GM23338 (cell line): ENCODE data around the gene MAIP1. TPM values are rescaled to one million over a fixed set of nuclear protein-coding genes. Genes with fewer than 3 reads are reported as not detected.

ENCODE experiments used
- ATAC-seq: fragments of 200-7000 bp; cut with Tn5 transposase; 3 replicates; pipeline ENCODE4 v1.9.1; 2020
- DNase-seq: peaks from one replicate; pipeline ENCODE4 v3.0.0-alpha.2; 2015; ENCODE audit warnings: low spot score
- H2AFZ ChIP-seq: fragments of 200-600 bp; sonication (generic); 2 replicates; pipeline ENCODE4 v1.8.0; 2016; ENCODE audit warnings: antibody characterized with exemption, mild to moderate bottlenecking, moderate library complexity
- H3F3A ChIP-seq: fragments of 200-600 bp; sonication (generic); replicated peaks from 2 replicates; pipeline ENCODE4 v1.8.0; 2017; ENCODE audit warnings: antibody characterized with exemption, mixed run types, low read depth
- H3K27ac ChIP-seq: fragments of 200-600 bp; sonication (generic); 2 replicates; pipeline ENCODE4 v1.6.1; 2016; ENCODE audit warnings: low read depth
- H3K27me3 ChIP-seq: fragments of 200-600 bp; sonication (generic); 2 replicates; pipeline ENCODE4 v1.8.0; 2016; ENCODE audit warnings: mild to moderate bottlenecking, mixed run types, moderate library complexity; ENCODE audit not compliant: insufficient read depth
- H3K36me3 ChIP-seq: fragments of 200-600 bp; sonication (generic); 2 replicates; pipeline ENCODE4 v1.8.0; 2016; ENCODE audit warnings: mild to moderate bottlenecking; ENCODE audit not compliant: insufficient read depth
- H3K4me1 ChIP-seq: fragments of 200-600 bp; sonication (generic); 2 replicates; pipeline ENCODE4 v1.8.0; 2016; ENCODE audit warnings: mild to moderate bottlenecking, moderate library complexity; ENCODE audit not compliant: insufficient read depth
- H3K4me2 ChIP-seq: fragments of 200-600 bp; sonication (generic); 2 replicates; pipeline ENCODE4 v1.7.1; 2017; ENCODE audit warnings: mixed run types
- H3K4me3 ChIP-seq: fragments of 200-600 bp; sonication (generic); 2 replicates; pipeline ENCODE4 v1.6.1; 2016; ENCODE audit warnings: mixed run types
- H3K79me2 ChIP-seq: fragments of 200-600 bp; sonication (generic); replicated peaks from 2 replicates; pipeline ENCODE4 v1.8.0; 2017; ENCODE audit warnings: mild to moderate bottlenecking; ENCODE audit not compliant: insufficient read depth
- H3K9me2 ChIP-seq: fragments of 200-600 bp; sonication (generic); 2 replicates; pipeline ENCODE4 v1.8.0; 2017; ENCODE audit not compliant: insufficient read depth
- H4K20me1 ChIP-seq: fragments of 200-600 bp; sonication (generic); replicated peaks from 2 replicates; pipeline ENCODE4 v1.8.0; 2017; ENCODE audit warnings: mild to moderate bottlenecking; ENCODE audit not compliant: insufficient read depth
- H3K27ac Mint-ChIP-seq: 2 replicates; pipeline ENCODE4 v1.8.0; 2020; ENCODE audit warnings: inconsistent platforms, mild to moderate bottlenecking, moderate library complexity, mixed read lengths
- H3K27me3 Mint-ChIP-seq: 3 replicates; pipeline ENCODE4 v1.8.0; 2022; ENCODE audit warnings: low read depth, mild to moderate bottlenecking, moderate library complexity, mixed read lengths, inconsistent platforms; ENCODE audit not compliant: insufficient read depth, poor library complexity
- H3K36me3 Mint-ChIP-seq: 3 replicates; pipeline ENCODE4 v1.8.0; 2021; ENCODE audit warnings: low read depth, mild to moderate bottlenecking, inconsistent platforms, moderate library complexity, mixed read lengths
- H3K4me1 Mint-ChIP-seq: 3 replicates; pipeline ENCODE4 v1.8.0; 2020; ENCODE audit warnings: mild to moderate bottlenecking, inconsistent platforms, mixed read lengths
- H3K4me3 Mint-ChIP-seq: 3 replicates; pipeline ENCODE4 v1.8.0; 2021; ENCODE audit warnings: moderate library complexity, mild to moderate bottlenecking, inconsistent platforms, mixed read lengths
- H3K9me3 Mint-ChIP-seq: 3 replicates; pipeline ENCODE4 v1.8.0; 2020; ENCODE audit warnings: moderate library complexity, mild to moderate bottlenecking, inconsistent platforms, mixed read lengths
- ETS1 ChIP-seq: IDR thresholded peaks from 2 replicates; pipeline ENCODE4 v1.6.1; 2016; ENCODE audit warnings: antibody characterized with exemption
- EZH2phosphoT487 ChIP-seq: fragments of 200-600 bp; sonication (generic); IDR thresholded peaks from one replicate; pipeline ENCODE4 v1.8.1; 2018; ENCODE audit warnings: antibody characterized with exemption; ENCODE audit not compliant: unreplicated experiment
- JUNB ChIP-seq: IDR thresholded peaks from one replicate; pipeline ENCODE4 v1.6.1; 2016; ENCODE audit warnings: antibody characterized with exemption; ENCODE audit not compliant: unreplicated experiment
- NANOG ChIP-seq: IDR thresholded peaks from 2 replicates; pipeline ENCODE4 v1.6.1; 2016; ENCODE audit warnings: antibody characterized with exemption, borderline replicate concordance
- POLR2AphosphoS5 ChIP-seq: IDR thresholded peaks from 2 replicates; pipeline ENCODE4 v1.6.1; 2016; ENCODE audit warnings: antibody characterized with exemption, low read depth
- REST ChIP-seq: IDR thresholded peaks from one replicate; pipeline ENCODE4 v1.6.1; 2018; ENCODE audit warnings: antibody characterized with exemption; ENCODE audit not compliant: unreplicated experiment
- STAT1 ChIP-seq: IDR thresholded peaks from one replicate; pipeline ENCODE4 v1.6.1; 2016; ENCODE audit warnings: antibody characterized with exemption; ENCODE audit not compliant: unreplicated experiment
- ZNF331 ChIP-seq: fragments of 250-450 bp; sonication (Bioruptor Pico); IDR thresholded peaks from 2 replicates; pipeline ENCODE4 v1.5.0; 2020; ENCODE audit warnings: low read depth, mild to moderate bottlenecking, moderate library complexity
- ZNF462 ChIP-seq: fragments of 250-450 bp; sonication (Bioruptor Pico); IDR thresholded peaks from 2 replicates; pipeline ENCODE4 v1.5.0; 2020; ENCODE audit warnings: mild to moderate bottlenecking, moderate library complexity
- polyA plus RNA-seq: library from polyadenylated mRNA; unstranded; fragments of >200 nt; fragmentation: Nextera tagmentation; extraction: Ambion mirVana; gene quantifications from 2 replicates; pipeline ENCODE4 v1.2.1, GENCODE V29; 2016
- total RNA-seq: library from RNA; depleted of rRNA; stranded (reverse); fragments of >200 nt; shearing (Covaris generic); gene quantifications from 2 replicates; pipeline ENCODE4 v1.2.3, GENCODE V29; 2014

MAIP1 gene
- total and polyA plus RNA-seq, 2 experiments from 2014 or later: 36.0 to 41.9 TPM

GRCh38 chr2:200003444-200003843 is 48.1 kb downstream of the MAIP1 start:
- ATAC-seq (peak; percentile 31; the same call in 1 of the 3 replicates), DNase-seq (no peak)
- no peaks in the 10 kb centered on the region for H4K20me1 ChIP-seq
- peak overlapping the region; percentile 15; the same call in 1 of the 2 replicates for H3K4me2 ChIP-seq
- H3K27me3 ChIP-seq: no peaks in the 10 kb centered on the region
- H3K79me2 ChIP-seq: no peaks in the 10 kb centered on the region
- H3K4me3 ChIP-seq: no peak overlapping the region
- Mint-ChIP-seq H3K36me3 (peaks cover 11% of the 10 kb centered on the region; the same call in 2 of the 3 replicates), H3K27ac (peak overlapping the region; percentile 80), H3K9me3 (peaks cover 10% of the 10 kb centered on the region; the same call in 2 of the 3 replicates), H3K27me3 (no peaks in the 10 kb centered on the region), H3K4me1 (peaks cover 18% of the 10 kb centered on the region), H3K4me3 (no peak overlapping the region)
- no peaks in the 10 kb centered on the region for H3F3A ChIP-seq
- no peaks in the 10 kb centered on the region for H3K36me3 ChIP-seq
- 0 out of 2 replicates have a peak, but pooled peaks cover 5% of the 10 kb centered on the region for H3K9me2 ChIP-seq
- peak overlapping the region; percentile 99 for H2AFZ ChIP-seq
- peaks cover 27% of the 10 kb centered on the region for H3K4me1 ChIP-seq
- H3K27ac ChIP-seq: peak overlapping the region; percentile 46; the same call in 1 of the 2 replicates
- no peak for TF ChIP-seq STAT1
- no peak for TF ChIP-seq ZNF331 (CRISPR knock-in tag)
- TF ChIP-seq REST: no peak

- Histone ChIP-seq H3K4me1 (peaks cover 27% of the 10 kb centered on the region), H3K4me3 (no peak overlapping the region), H3K27ac (no peak overlapping the region), H3K27me3 (no peaks in the 10 kb centered on the region), H3K4me2 (no peak overlapping the region), H3K36me3 (no peaks in the 10 kb centered on the region), H3K9me2 (0 out of 2 replicates have a peak, but pooled peaks cover 5% of the 10 kb centered on the region), H3K79me2 (no peaks in the 10 kb centered on the region), H3F3A (no peaks in the 10 kb centered on the region), H2AFZ (no peak overlapping the region), H4K20me1 (no peaks in the 10 kb centered on the region)
- Mint-ChIP-seq H3K4me3 (no peak overlapping the region), H3K9me3 (peaks cover 16% of the 10 kb centered on the region; the same call in 2 of the 3 replicates), H3K4me1 (peaks cover 18% of the 10 kb centered on the region), H3K27me3 (no peaks in the 10 kb centered on the region), H3K36me3 (peaks cover 12% of the 10 kb centered on the region; the same call in 2 of the 3 replicates), H3K27ac (no peak overlapping the region)
- no peak for DNase-seq
- ATAC-seq: no peak
- TF ChIP-seq EZH2phosphoT487 (no peak), JUNB (no peak), ZNF331 (CRISPR knock-in tag) (no peak), ETS1 (no peak), NANOG (no peak), ZNF462 (CRISPR knock-in tag) (no peak), POLR2AphosphoS5 (no peak), STAT1 (no peak)
These were observed 50.3 kb downstream of the MAIP1 start for GRCh38 chr2:200005675-200006074.
